HFFc6 (cell line): ENCODE measurements around the gene OXER1. TPM values are rescaled to one million over a fixed set of nuclear protein-coding genes. Genes with fewer than 3 reads are reported as not detected.
A peak's percentile ranks its signal among the peaks of the same experiment; 100 is the strongest.

Source experiments
- DNase-seq: peaks from one replicate; pipeline ENCODE4 v3.0.0-alpha.2; 2018
- H3K27ac Mint-ChIP-seq: 2 replicates; pipeline ENCODE4 v1.8.0; 2020; ENCODE audit warnings: mild to moderate bottlenecking, mixed read lengths
- H3K27me3 Mint-ChIP-seq: 2 replicates; pipeline ENCODE4 v1.8.0; 2021; ENCODE audit warnings: mild to moderate bottlenecking, moderate library complexity, mixed read lengths; ENCODE audit not compliant: insufficient read depth
- H3K36me3 Mint-ChIP-seq: 2 replicates; pipeline ENCODE4 v1.8.0; 2021; ENCODE audit warnings: low read depth, mixed read lengths
- H3K4me1 Mint-ChIP-seq: 2 replicates; pipeline ENCODE4 v1.8.0; 2020; ENCODE audit warnings: low read depth, mixed read lengths
- H3K4me3 Mint-ChIP-seq: 2 replicates; pipeline ENCODE4 v1.8.0; 2020; ENCODE audit warnings: mild to moderate bottlenecking, moderate library complexity, mixed read lengths
- H3K9me3 Mint-ChIP-seq: 2 replicates; pipeline ENCODE4 v1.8.0; 2020; ENCODE audit warnings: mild to moderate bottlenecking, mixed read lengths
- total RNA-seq, 6 experiments: library from RNA; stranded (reverse); fragmentation: NEBNext Ultra II Directional; extraction: Animal tissue kit (Norgen Biotek cat#: 25700); gene quantifications; 2 replicates in 1 of 6; 3 replicates in 5 of 6; pipeline ENCODE4 v1.2.3, GENCODE V29; 2021
- TF ChIP-seq, protein P1 (sequence below): fragments of 200-600 bp; sonication (generic); IDR thresholded peaks from 2 replicates; pipeline ENCODE4 v1.5.0; 2021; ENCODE audit warnings: antibody characterized with exemption, mild to moderate bottlenecking

The OXER1 gene
- total RNA-seq, 6 experiments from 2014 or later: not detected

DNA sequence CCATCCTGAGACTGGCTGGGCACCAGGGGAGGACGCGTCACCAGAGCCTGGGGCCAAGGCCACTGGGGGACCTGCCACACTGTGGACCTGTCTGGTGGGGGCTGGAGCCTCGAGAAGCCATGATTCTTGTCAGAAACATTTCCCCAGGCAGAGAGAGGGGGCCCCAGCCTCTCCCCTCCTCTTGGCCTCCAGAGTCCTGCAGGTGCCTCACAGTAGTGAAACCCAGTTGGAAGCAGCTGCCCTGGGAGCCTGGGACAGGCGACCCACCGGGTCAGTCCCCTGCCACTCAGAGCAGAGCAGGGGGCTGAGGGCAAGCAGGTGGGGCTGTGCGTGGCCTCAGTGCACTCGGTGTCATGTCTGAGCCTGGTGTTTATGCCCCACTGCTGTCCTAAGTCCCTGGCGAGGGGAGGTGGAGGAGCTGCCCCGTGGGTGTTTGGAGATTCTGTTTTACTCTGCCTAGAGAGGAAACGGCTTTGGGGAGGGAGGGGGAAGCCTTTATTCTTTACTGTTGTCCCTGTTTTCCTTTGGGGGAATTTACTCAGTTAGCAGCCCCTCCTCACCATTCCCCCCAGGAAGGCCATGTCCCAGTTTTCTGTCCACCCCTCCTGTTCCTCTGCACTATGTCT is 7.7 kb downstream of the OXER1 start:
- H3K27ac Mint-ChIP-seq: no peak overlapping the region
- no peak overlapping the region for H3K4me3 Mint-ChIP-seq
- no peak for DNase-seq
- TF ChIP-seq, protein P1, sequence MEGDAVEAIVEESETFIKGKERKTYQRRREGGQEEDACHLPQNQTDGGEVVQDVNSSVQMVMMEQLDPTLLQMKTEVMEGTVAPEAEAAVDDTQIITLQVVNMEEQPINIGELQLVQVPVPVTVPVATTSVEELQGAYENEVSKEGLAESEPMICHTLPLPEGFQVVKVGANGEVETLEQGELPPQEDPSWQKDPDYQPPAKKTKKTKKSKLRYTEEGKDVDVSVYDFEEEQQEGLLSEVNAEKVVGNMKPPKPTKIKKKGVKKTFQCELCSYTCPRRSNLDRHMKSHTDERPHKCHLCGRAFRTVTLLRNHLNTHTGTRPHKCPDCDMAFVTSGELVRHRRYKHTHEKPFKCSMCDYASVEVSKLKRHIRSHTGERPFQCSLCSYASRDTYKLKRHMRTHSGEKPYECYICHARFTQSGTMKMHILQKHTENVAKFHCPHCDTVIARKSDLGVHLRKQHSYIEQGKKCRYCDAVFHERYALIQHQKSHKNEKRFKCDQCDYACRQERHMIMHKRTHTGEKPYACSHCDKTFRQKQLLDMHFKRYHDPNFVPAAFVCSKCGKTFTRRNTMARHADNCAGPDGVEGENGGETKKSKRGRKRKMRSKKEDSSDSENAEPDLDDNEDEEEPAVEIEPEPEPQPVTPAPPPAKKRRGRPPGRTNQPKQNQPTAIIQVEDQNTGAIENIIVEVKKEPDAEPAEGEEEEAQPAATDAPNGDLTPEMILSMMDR: no peak
- no peaks in the 10 kb centered on the region for H3K36me3 Mint-ChIP-seq
- no peaks in the 10 kb centered on the region for H3K9me3 Mint-ChIP-seq
- H3K27me3 Mint-ChIP-seq: no peaks in the 10 kb centered on the region
- H3K4me1 Mint-ChIP-seq: peaks cover 22% of the 10 kb centered on the region

DNA sequence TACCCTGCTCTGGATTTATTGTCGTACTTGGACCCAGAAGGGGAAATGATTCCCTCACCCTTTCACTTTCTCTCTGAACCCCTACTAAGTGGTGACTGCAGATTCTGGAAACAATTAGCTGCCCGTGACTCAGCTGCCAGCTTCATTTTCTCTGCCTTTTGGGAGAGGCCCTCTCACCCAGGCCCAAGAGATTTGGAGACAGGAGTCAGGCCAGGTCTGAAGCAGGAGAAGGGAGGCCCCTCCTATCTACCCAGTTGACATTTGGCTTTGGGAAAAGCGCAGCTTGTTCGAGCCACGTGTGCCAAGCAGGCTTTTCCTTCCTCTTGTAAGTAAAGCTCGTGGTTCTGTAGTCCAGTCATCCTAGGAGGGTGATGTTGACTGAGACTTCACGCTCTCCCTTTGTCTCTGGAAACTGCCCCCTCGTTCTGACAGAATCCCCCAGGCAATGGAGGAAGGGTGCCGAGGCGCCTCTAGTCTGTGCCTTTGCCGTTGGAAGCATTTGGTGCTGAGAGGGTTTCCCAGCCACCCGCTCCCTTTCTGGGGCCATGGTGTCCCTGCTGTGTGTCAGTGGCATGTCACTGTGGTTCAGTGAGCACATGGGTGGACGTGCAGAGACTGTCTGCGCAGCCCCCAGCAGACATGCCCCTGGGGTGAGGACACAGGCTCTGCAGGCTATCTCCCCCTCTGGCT is 8.6 kb downstream of the OXER1 start:
- TF ChIP-seq, protein P1: no peak
- no peaks in the 10 kb centered on the region for H3K9me3 Mint-ChIP-seq
- no peaks in the 10 kb centered on the region; the same call in 1 of the 2 replicates for H3K27me3 Mint-ChIP-seq
- H3K36me3 Mint-ChIP-seq: no peaks in the 10 kb centered on the region; the same call in 1 of the 2 replicates
- H3K27ac Mint-ChIP-seq: peak overlapping the region; percentile 51; the same call in 1 of the 2 replicates
- DNase-seq: no peak
- H3K4me3 Mint-ChIP-seq: 0 out of 2 replicates have a peak overlapping the region, but pooled peaks have one; percentile 24
- H3K4me1 Mint-ChIP-seq: peaks cover 22% of the 10 kb centered on the region

DNA sequence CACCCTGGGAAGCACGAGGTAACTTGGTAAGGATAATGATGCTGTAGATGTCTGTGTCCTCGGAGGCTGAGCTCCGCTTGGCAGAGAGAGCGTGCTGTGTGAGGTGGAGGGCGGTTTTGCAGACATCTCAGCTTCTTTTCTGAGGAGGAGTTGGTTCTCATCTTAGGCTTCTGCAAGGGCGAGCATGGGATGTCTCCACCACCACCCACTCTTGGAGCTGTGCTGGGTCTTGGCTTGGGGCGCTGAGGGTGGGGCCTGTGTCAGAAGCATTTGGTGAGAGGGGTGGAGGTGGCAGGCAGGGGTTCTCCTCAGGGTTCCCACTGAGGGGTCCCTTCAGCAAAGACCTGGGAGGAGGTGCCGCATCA is 9.2 kb downstream of the OXER1 start:
- TF ChIP-seq, protein P1: no peak
- H3K36me3 Mint-ChIP-seq: no peaks in the 10 kb centered on the region; the same call in 1 of the 2 replicates
- peaks cover 22% of the 10 kb centered on the region for H3K4me1 Mint-ChIP-seq
- DNase-seq: no peak
- H3K4me3 Mint-ChIP-seq: 0 out of 2 replicates have a peak overlapping the region, but pooled peaks have one; percentile 24
- H3K27me3 Mint-ChIP-seq: no peaks in the 10 kb centered on the region; the same call in none of the 2 replicates
- H3K9me3 Mint-ChIP-seq: no peaks in the 10 kb centered on the region
- H3K27ac Mint-ChIP-seq: peak overlapping the region; percentile 51; the same call in 1 of the 2 replicates

DNA sequence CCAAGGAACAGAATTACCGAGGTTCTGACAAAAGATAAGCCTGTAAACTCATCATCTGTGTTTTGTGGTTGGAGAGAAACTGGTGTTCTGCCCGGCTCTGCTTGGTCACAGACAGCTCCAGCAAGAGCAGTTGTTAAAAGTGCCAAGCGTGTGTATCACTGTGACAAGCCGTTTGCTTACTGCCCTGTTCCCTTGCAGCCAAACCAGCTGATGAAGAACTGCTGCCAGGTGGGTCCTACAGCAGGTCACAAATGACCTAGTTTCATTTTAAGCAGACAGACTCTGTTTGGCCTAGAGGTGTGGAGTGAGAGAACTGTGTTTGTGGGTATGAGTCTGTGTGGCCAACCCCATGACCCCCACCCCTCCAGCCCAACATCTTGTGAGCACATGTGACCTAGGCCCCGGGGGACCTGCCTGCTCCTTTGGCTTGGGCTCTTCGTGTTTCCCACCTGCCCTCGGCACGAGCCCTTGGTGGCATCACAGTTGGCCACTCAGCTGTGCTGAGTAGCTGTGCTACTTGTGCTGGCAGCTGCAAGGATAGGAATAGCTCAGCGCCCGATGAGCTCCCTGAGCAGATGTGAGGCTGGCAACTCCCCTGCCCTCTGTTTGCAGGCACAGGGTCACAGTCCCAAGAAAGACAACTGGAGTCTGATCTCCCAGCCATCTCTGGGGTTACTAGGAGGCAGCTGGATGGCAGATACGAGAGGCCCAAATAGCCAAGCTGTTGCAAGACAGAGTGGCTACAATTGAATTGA is 9.7 kb downstream of the OXER1 start:
- Mint-ChIP-seq H3K27ac (peak overlapping the region; percentile 51; the same call in 1 of the 2 replicates), H3K9me3 (no peaks in the 10 kb centered on the region), H3K36me3 (no peaks in the 10 kb centered on the region; the same call in 1 of the 2 replicates), H3K27me3 (no peaks in the 10 kb centered on the region; the same call in none of the 2 replicates), H3K4me1 (peaks cover 22% of the 10 kb centered on the region), H3K4me3 (no peak overlapping the region)
- TF ChIP-seq, protein P1: no peak
- peak; percentile 27 for DNase-seq
